ENCODE results near the gene RIPOR3. TPM values are rescaled to one million over a fixed set of nuclear protein-coding genes. Genes with fewer than 3 reads are reported as not detected.
A peak's percentile ranks its signal among the peaks of the same experiment; 100 is the strongest.

Gene RIPOR3
- total and polyA plus RNA-seq, 9 of the 15 experiments (the other 6 are each of a cell fraction or from before 2014, with no cell fraction given), result 3.3 to 62.7 (median 21.4) TPM

DNA sequence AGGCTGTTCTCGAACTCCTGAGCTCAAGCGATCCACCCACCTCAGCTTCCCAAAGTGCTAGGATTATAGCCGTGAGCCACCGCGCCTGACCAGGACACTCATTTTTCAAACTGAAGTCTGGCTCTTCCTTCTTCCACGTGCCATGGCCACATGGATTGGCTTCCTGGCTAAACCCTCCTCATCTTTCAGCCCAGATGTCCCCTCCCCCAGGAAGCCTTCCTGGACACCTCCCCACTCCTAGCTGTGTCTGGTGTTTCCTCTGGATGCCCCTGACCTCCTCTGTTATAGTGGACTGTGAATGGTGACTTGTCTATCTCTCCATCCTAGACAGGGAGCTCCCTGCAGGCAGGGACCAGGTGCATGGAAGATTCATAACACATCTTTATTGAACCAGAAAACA lies 57.2 kb downstream of the RIPOR3 start:
- Histone ChIP-seq H3K4me3 (no peak overlapping the region), H4K20me1 (replicated peaks; ENCODE audit: control insufficient read depth, insufficient read depth, low read length) (peaks cover 36% of the 10 kb centered on the region), H3K9ac (ENCODE audit: insufficient read depth in 1 of 2, low read depth in 2 of 2, low read length in 2 of 2) (no peak overlapping the region; a peak in 1 of 4 replicates), H3K27me3 (ENCODE audit: control insufficient read depth in 2 of 2, insufficient read depth in 2 of 2, low read length in 2 of 2) (no peaks in the 10 kb centered on the region), H3K4me2 (ENCODE audit: insufficient read depth, low read length) (no peak overlapping the region), H3K9me3 (replicated peaks; ENCODE audit: control insufficient read depth, insufficient read depth, low read depth, low read length) (no peaks in the 10 kb centered on the region), H3K36me3 (ENCODE audit: control insufficient read depth, insufficient read depth, low read length) (peaks cover 29% of the 10 kb centered on the region; the same call in 1 of the 3 replicates), H3K27ac (ENCODE audit: extremely low read depth, low read depth, low read length) (no peak overlapping the region), H3K79me2 (ENCODE audit: control insufficient read depth, insufficient read depth, low read length) (peaks cover 63% of the 10 kb centered on the region), H2AFZ (ENCODE audit: low read depth, low read length) (no peak overlapping the region), H3K4me1 (replicated peaks in 1 of 2; ENCODE audit: control insufficient read depth in 2 of 2, insufficient read depth in 2 of 2, low read length in 2 of 2) (peaks cover 23 to 45% of the 10 kb centered on the region in 2 experiments), H3K9me1 (ENCODE audit: control insufficient read depth, insufficient read depth, low read length) (no peaks in the 10 kb centered on the region)
- ATAC-seq (no peak), DNase-seq (ENCODE audit: extremely low read depth in 1 of 4, low spot score in 3 of 4) (no peak), FAIRE-seq (no peak)
- no TSS peak for BruUV-seq (replicated peaks)
- ChIA-PET POLR2A (interaction anchor here (0.7 kb wide), 1 partner anchor 8 kb away, joined by 5 read pairs; no protein-coding TSS in a partner anchor), CTCF (ENCODE audit: low intra/inter-chr PET ratio) (no interaction called here)
- intact Hi-C loops (cut with micrococcal nuclease), result no loop called here
- in situ Hi-C loops (cut with MboI), result no loop called here
- 69% methylated on average over 6 of the region's 6 CpGs for WGBS (ENCODE audit: insufficient coverage, low coverage, missing lambda C conversion rate)
- peak; percentile 68 for TF ChIP-seq ZFP36 (IDR thresholded peaks at IDR 0.05; ENCODE audit: low read depth, low read length, partially characterized antibody)
- TF ChIP-seq TBL1XR1 (IDR thresholded peaks at IDR 0.05; ENCODE audit: low read length in 2 of 2), result no peak

DNA sequence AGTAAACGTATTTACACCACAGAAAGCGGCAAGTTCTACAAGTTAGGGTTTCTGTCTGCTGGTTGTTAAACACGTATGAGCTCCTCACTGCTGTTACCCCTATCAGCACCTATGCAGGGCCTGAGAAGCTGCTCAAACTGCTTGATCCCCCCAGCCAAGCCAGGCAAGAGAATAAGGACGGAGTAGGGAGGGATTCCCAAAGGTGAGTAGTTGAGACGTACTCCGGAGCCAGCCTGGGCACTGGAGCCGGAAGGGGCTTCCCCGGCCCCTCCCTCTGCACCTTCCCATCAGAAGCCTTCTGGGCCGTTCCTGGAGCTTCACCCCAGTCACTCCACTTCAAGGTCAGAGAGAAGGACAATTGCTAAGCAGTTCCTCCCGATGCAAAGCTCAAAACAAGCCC lies 58.0 kb downstream of the RIPOR3 start:
- DNase-seq (ENCODE audit: extremely low read depth in 1 of 4, low spot score in 3 of 4), result no peak
- no peak for FAIRE-seq
- CTCF ChIA-PET (ENCODE audit: low intra/inter-chr PET ratio), result no interaction called here
- H3K4me3 ChIP-seq, result no peak overlapping the region
- intact Hi-C loops (cut with micrococcal nuclease) (no loop called here), in situ Hi-C loops (cut with MboI) (no loop called here)
- H3K36me3 ChIP-seq (ENCODE audit: control insufficient read depth, insufficient read depth, low read length), result peaks cover 35% of the 10 kb centered on the region; the same call in 1 of the 3 replicates
- peaks cover 57% of the 10 kb centered on the region for H3K79me2 ChIP-seq (ENCODE audit: control insufficient read depth, insufficient read depth, low read length)
- H3K4me2 ChIP-seq (ENCODE audit: insufficient read depth, low read length), result no peak overlapping the region
- H3K9ac ChIP-seq (ENCODE audit: insufficient read depth in 1 of 2, low read depth in 2 of 2, low read length in 2 of 2), result no peak overlapping the region
- 68% methylated on average over 10 of the region's 10 CpGs for WGBS (ENCODE audit: insufficient coverage, low coverage, missing lambda C conversion rate)
- no peak overlapping the region for H3K27ac ChIP-seq (ENCODE audit: extremely low read depth, low read depth, low read length)
- H3K27me3 ChIP-seq (ENCODE audit: control insufficient read depth in 2 of 2, insufficient read depth in 2 of 2, low read length in 2 of 2), result no peaks in the 10 kb centered on the region
- no peak overlapping the region for H2AFZ ChIP-seq (ENCODE audit: low read depth, low read length)
- POLR2A ChIA-PET, result interaction anchor here (0.6 to 1.0 kb wide), 3 partner anchors 98 to 1354 kb away, joined by 3 to 5 read pairs (median 4); partner anchors contain the start of gene PARD6B
- H3K9me3 ChIP-seq (replicated peaks; ENCODE audit: control insufficient read depth, insufficient read depth, low read depth, low read length), result no peaks in the 10 kb centered on the region
- no peak for ATAC-seq
- H3K9me1 ChIP-seq (ENCODE audit: control insufficient read depth, insufficient read depth, low read length), result no peaks in the 10 kb centered on the region
- peaks cover 19 to 46% of the 10 kb centered on the region in 2 experiments for H3K4me1 ChIP-seq (replicated peaks in 1 of 2; ENCODE audit: control insufficient read depth in 2 of 2, insufficient read depth in 2 of 2, low read length in 2 of 2)
- no TSS peak for BruUV-seq (replicated peaks)
- H4K20me1 ChIP-seq (replicated peaks; ENCODE audit: control insufficient read depth, insufficient read depth, low read length), result peaks cover 37% of the 10 kb centered on the region
- TF ChIP-seq MEF2D (tag; conservative IDR thresholded peaks at IDR 0.05; ENCODE audit: low read depth) (no peak), NFXL1 (CRISPR knock-in tag; IDR thresholded peaks at IDR 0.05) (no peak), FOXM1 (IDR thresholded peaks at IDR 0.05; ENCODE audit: low read depth) (no peak), FOXM1 (CRISPR knock-in tag; IDR thresholded peaks at IDR 0.05; ENCODE audit: low read depth) (no peak), CC2D1A (IDR thresholded peaks at IDR 0.05) (no peak), HEY1 (CRISPR knock-in tag; IDR thresholded peaks at IDR 0.05; ENCODE audit: borderline replicate concordance) (no peak), HCFC1 (IDR thresholded peaks at IDR 0.05; ENCODE audit: low read depth, low read length) (no peak), SLC30A9 (CRISPR knock-in tag; IDR thresholded peaks at IDR 0.05) (no peak), NR2C1 (IDR thresholded peaks at IDR 0.05) (no peak), NR2C1 (tag; IDR thresholded peaks at IDR 0.05) (no peak), ZNF282 (CRISPR knock-in tag; IDR thresholded peaks at IDR 0.05) (no peak)
- TF ChIP-seq, protein P1, sequence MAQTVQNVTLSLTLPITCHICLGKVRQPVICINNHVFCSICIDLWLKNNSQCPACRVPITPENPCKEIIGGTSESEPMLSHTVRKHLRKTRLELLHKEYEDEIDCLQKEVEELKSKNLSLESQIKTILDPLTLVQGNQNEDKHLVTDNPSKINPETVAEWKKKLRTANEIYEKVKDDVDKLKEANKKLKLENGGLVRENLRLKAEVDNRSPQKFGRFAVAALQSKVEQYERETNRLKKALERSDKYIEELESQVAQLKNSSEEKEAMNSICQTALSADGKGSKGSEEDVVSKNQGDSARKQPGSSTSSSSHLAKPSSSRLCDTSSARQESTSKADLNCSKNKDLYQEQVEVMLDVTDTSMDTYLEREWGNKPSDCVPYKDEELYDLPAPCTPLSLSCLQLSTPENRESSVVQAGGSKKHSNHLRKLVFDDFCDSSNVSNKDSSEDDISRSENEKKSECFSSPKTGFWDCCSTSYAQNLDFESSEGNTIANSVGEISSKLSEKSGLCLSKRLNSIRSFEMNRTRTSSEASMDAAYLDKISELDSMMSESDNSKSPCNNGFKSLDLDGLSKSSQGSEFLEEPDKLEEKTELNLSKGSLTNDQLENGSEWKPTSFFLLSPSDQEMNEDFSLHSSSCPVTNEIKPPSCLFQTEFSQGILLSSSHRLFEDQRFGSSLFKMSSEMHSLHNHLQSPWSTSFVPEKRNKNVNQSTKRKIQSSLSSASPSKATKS (CRISPR knock-in tag; IDR thresholded peaks at IDR 0.05), result no peak
- TF ChIP-seq, protein P2, sequence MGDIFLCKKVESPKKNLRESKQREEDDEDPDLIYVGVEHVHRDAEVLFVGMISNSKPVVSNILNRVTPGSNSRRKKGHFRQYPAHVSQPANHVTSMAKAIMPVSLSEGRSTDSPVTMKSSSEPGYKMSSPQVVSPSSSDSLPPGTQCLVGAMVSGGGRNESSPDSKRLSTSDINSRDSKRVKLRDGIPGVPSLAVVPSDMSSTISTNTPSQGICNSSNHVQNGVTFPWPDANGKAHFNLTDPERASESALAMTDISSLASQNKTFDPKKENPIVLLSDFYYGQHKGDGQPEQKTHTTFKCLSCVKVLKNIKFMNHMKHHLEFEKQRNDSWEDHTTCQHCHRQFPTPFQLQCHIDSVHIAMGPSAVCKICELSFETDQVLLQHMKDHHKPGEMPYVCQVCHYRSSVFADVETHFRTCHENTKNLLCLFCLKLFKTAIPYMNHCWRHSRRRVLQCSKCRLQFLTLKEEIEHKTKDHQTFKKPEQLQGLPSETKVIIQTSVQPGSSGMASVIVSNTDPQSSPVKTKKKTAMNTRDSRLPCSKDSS (IDR thresholded peaks at IDR 0.05; ENCODE audit: low read depth, partially characterized antibody), result no peak

Measured in K562 (cell line).